Pancreas (tissue), 10 donors: ENCODE results near the gene SYNE3. TPM values are rescaled to one million over a fixed set of nuclear protein-coding genes. Genes with fewer than 3 reads are reported as not detected.

Experiments
- ATAC-seq, 4 donors: fragments of 200-7000 bp; cut with Tn5 transposase; one replicate each; pipeline versions ENCODE4 v1.8.0 to v1.9.1; 2020; ENCODE audit warnings: mild to moderate bottlenecking in 4 of 4, moderate library complexity in 4 of 4
- DNase-seq, 6 donors: peaks; one replicate each; pipeline ENCODE4 v3.0.0-alpha.2; 2020
- FAIRE-seq: peaks from 2 replicates; lab custom pipeline; 2012; peaks lifted over from hg19 to GRCh38; lab: Jason Lieb, UNC
- H3K27ac ChIP-seq, 4 donors: fragments of 200-600 bp; sonication (generic); 1 replicate in 3 of 4; 2 replicates in 1 of 4; pipeline versions ENCODE4 v1.5.0 to v1.8.0; 2020
- H3K27me3 ChIP-seq, 4 donors: fragments of 200-600 bp; one replicate each; pipeline ENCODE4 v1.8.0; 2021
- H3K36me3 ChIP-seq, 3 donors: fragments of 200-600 bp; sonication (generic) in 1 of 3; one replicate each; pipeline versions ENCODE4 v1.5.0 to v1.8.0; 2020 to 2021
- H3K4me1 ChIP-seq, 3 donors: fragments of 200-600 bp; one replicate each; pipeline ENCODE4 v1.8.0; 2021
- H3K4me3 ChIP-seq, 4 donors: fragments of 200-600 bp; sonication (generic) in 2 of 4; one replicate each; pipeline versions ENCODE4 v1.5.0 to v1.8.0; 2020 to 2021
- H3K9me3 ChIP-seq, 4 donors: fragments of 200-600 bp; one replicate each; pipeline ENCODE4 v1.8.0; 2021
- WGBS, 2 donors: extraction: QIAGEN DNeasy Blood & Tissue Kit; methylation state at CpG; one replicate each; pipeline ENCODE4 v1.1.7; 2013; 5-methylcytosine and 5-hydroxymethylcytosine counted together
- intact Hi-C, 3 donors: fragments of 100-400 bp; cut with DNase I; formaldehyde crosslinking; loops; one replicate each; pipeline versions ENCODE4 v1.11.1 to v1.14.2; 2022
- polyA plus RNA-seq, 2 donors: library from polyadenylated mRNA; stranded (reverse); fragments of 200-250 nt; gene quantifications; one replicate each; pipeline ENCODE4 v1.2.3, GENCODE V29; 2013
- total RNA-seq, 6 donors: library from RNA; stranded (reverse); fragmentation: NEBNext Ultra II Directional in 4 of 6; extraction: Animal tissue kit (Norgen Biotek cat#: 25700) in 4 of 6; gene quantifications; one replicate each; pipeline versions ENCODE4 v1.2.1 to v1.2.4, GENCODE V29; 2021 to 2023
- TF ChIP-seq, protein P1 (sequence below), 4 donors: fragments of 200-600 bp; sonication (generic) in 3 of 4; IDR thresholded peaks; one replicate each; pipeline versions ENCODE4 v1.5.0 to v1.8.0; 2021; ENCODE audit warnings: antibody characterized with exemption in 4 of 4
- donor health status: healthy with polysubstance abuse.
- donor health status: DM: no; HTN: no; CAD: no; lungs with moderate emphysema.
- donor health status: DM: no; HTN: no; CAD: no.
- donor health status: control.
- donor health status: control.
- donor health status: Bipolar disorder and iron deficiency.
- donor health status: DM: yes; HTN: yes; CAD: no.
- donor health status: DM: no; HTN: no; CAD: no.
- donor health status: DM: no; HTN: no; CAD: no.
- donor health status: DM: yes; HTN: yes; CAD: no.

SYNE3 gene, protein sequence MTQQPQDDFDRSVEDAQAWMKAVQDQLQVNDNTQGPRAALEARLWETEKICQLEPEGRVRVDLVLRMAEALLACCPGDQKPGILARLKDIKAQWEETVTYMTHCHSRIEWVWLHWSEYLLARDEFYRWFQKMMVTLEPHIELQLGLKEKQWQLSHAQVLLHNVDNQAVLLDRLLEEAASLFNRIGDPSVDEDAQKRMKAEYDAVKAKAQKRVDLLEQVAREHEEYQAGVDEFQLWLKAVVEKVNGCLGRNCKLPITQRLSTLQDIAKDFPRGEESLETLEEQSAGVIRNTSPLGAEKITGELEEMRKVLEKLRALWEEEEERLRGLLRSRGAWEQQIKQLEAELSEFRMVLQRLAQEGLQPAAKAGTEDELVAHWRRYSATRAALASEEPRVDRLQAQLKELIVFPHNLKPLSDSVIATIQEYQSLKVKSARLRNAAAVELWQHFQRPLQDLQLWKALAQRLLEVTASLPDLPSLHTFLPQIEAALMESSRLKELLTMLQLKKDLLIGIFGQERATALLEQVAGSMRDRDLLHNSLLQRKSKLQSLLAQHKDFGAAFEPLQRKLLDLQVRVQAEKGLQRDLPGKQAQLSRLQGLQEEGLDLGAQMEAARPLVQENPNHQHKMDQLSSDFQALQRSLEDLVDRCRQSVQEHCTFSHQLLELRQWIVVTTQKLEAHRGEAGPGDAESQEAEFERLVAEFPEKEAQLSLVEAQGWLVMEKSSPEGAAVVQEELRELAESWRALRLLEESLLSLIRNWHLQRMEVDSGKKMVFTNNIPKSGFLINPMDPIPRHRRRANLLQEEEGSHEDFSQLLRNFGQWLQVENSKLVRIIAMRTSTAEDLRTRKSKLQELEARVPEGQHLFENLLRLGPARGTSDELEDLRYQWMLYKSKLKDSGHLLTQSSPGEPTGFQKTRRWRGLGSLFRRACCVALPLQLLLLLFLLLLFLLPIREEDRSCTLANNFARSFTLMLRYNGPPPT
- total RNA-seq (1 to 10 TPM in 5 of 6 donors, under 1 TPM in 1; 0.98 to 4.5 (median 2.5) TPM), polyA plus RNA-seq (1 to 10 TPM in 1 of 2 donors, under 1 TPM in 1; 0.54 to 1.5 TPM)

DNA sequence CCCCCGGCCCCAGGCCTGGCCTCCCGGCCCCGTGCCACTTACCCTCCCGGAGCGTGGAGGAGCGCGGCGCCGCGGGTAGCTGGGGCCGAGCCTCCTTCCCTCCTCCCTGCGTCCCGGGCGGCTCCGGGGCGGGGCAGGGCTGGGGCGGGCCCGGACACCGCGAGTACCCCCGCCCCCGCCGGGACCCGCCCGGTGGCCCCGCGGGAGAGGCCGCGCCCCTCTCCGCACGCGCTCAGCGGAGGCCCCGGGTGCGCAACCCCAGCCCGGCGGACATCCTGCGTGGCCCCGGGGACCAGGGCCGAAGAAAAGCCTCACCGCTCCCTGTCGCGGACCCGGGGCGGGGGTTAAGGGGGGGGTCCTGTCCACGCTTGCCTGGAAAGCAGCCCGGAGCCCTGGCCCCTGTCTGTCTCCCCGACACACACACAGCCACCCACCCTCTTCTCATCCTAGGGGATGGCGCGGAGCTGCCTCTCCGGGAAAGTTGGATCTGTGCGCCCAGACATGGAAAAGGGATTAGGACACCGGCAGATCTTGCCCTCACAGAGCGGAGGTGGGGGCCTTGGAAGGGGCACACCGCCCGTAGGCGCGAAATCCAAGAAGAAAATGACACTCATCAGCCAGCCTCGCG is at the start of gene SYNE3:
Gene SYNE3 (minus strand): TSS at position 97 of the 628 bp plus-strand sequence. CDS start 40,829 bp downstream, outside the sequence.
- Histone ChIP-seq H3K36me3 (no peaks in the 10 kb centered on the region), H3K4me3 (peak within 1 kb of the TSS; percentile 44 to 69 (median 52)), H3K27me3 (no peaks in the 10 kb centered on the region), H3K4me1 (peaks cover 0 to 4% (median 0%) of the 10 kb centered on the region in 3 donors), H3K9me3 (no peaks in the 10 kb centered on the region), H3K27ac (peak within 1 kb of the TSS in 2 of 4 donors; percentile 12 to 50)
- ATAC-seq, result peak; percentile 58 to 84 (median 80)
- FAIRE-seq, result no peak
- DNase-seq, result peak in 3 of 6 donors; percentile 52 to 77 (median 76)
- TF ChIP-seq, protein P1, sequence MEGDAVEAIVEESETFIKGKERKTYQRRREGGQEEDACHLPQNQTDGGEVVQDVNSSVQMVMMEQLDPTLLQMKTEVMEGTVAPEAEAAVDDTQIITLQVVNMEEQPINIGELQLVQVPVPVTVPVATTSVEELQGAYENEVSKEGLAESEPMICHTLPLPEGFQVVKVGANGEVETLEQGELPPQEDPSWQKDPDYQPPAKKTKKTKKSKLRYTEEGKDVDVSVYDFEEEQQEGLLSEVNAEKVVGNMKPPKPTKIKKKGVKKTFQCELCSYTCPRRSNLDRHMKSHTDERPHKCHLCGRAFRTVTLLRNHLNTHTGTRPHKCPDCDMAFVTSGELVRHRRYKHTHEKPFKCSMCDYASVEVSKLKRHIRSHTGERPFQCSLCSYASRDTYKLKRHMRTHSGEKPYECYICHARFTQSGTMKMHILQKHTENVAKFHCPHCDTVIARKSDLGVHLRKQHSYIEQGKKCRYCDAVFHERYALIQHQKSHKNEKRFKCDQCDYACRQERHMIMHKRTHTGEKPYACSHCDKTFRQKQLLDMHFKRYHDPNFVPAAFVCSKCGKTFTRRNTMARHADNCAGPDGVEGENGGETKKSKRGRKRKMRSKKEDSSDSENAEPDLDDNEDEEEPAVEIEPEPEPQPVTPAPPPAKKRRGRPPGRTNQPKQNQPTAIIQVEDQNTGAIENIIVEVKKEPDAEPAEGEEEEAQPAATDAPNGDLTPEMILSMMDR (IDR thresholded peaks at IDR 0.05), result no peak
- 7 to 14% methylated on average over 31 to 60 of the region's 60 CpGs for WGBS, 2 donors
- intact Hi-C loops, result no loop called here

DNA sequence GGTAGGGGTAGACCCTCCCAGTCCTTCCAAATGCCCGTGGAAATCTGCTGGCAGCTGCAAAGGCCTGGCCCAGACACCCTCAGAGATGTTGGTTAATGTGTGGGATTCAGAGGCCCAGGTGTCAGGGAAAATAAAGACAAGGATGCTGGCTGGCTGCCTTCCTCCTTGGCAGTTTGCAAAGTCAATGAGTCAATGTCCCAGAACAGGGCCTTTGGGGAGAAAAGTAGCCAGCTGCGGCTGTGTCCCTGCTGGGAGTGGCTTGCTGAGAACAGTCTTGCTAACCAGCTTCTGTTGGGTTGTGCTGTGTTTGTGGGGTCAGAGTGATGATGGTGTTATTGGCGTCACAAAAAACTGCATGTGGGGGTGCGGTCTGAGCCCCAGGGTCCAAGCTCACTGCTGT is 47.6 kb upstream of the SYNE3 start:
- DNase-seq, result peak in 5 of 6 donors; percentile 43 to 83 (median 80)
- Histone ChIP-seq H3K36me3 (no peaks in the 10 kb centered on the region), H3K9me3 (no peaks in the 10 kb centered on the region), H3K4me3 (no peak overlapping the region), H3K4me1 (peaks cover 0 to 7% (median 3%) of the 10 kb centered on the region in 3 donors), H3K27ac (no peak overlapping the region), H3K27me3 (no peaks in the 10 kb centered on the region)
- peak; percentile 48 to 67 (median 60) for ATAC-seq
- 38 to 56% methylated on average over 4 of the region's 4 CpGs for WGBS, 2 donors
- no peak for FAIRE-seq
- TF ChIP-seq, protein P1 (IDR thresholded peaks at IDR 0.05), result no peak
- intact Hi-C loops, result loop anchor here in 2 of 3 donors (5.0 to 10.0 kb wide), 3 partner anchors 211 to 428 kb away; no protein-coding TSS in a partner anchor

DNA sequence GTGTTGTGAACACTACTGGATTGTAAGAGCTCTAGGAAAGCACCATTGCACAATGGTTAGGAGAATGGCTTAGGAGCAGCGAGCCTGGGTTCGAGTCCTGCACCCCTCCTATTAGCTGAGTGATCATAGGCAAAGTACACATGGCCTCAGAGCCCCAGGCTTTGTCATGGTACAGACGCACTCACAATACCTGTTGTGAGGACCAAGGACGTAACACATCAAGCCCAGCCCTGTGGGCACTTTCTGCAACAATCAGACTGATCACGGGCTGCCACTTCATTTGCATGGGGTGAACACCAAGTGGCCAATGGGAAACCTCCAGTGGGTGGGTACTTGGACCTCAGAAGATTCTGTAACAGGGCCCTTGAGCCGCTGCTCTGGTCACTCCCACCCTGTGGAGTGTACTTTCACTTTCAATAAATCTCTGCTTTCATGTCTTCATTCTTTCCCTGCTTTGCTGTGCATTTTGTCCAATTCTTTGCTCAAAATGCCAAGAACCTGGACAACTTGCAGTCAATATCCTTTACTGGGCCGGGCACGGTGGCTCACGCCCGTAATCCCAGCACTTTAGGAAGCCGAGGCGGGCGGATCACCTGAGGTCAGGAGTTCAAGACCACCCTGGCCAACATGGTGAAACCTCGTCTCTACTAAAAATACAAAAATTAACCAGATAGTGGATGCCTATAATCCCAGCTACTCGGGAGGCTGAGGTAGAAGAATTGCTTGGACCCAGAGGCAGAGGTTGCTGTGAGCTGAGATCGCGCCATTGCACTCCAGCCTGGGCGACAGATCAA is 46.6 kb upstream of the SYNE3 start:
- intact Hi-C loops, result loop anchor here in 2 of 3 donors (5.0 to 10.0 kb wide), 3 partner anchors 212 to 429 kb away; no protein-coding TSS in a partner anchor
- no peak overlapping the region for H3K27ac ChIP-seq
- FAIRE-seq (no peak), DNase-seq (no peak), ATAC-seq (no peak)
- H3K9me3 ChIP-seq, result no peaks in the 10 kb centered on the region
- WGBS, 2 donors, result 86 to 87% methylated on average over 18 of the region's 18 CpGs
- TF ChIP-seq, protein P1 (IDR thresholded peaks at IDR 0.05), result no peak
- H3K4me3 ChIP-seq, result no peak overlapping the region
- H3K36me3 ChIP-seq, result no peaks in the 10 kb centered on the region
- H3K27me3 ChIP-seq, result no peaks in the 10 kb centered on the region
- H3K4me1 ChIP-seq, result peaks cover 0 to 7% (median 3%) of the 10 kb centered on the region in 3 donors

DNA sequence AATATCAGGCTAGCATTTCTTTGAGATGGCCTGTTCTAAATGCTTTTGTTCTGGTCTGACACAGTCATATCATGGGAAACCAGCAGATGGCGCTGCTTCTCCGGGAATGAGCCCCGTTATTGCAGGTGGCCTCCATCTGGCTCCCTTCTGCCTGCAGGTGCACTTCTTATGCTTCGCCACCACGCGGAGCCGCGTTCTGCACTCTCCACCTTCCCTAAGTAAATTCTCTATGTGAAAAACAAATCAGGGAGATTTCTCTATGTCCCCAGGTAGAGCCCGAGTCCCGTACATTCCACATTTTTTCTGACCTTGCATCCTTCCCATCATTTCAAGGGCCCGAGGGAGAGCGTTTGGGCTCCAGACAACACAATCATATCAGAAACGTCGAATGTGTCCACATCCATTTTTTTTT is 44.6 kb upstream of the SYNE3 start:
- H3K36me3 ChIP-seq, result no peaks in the 10 kb centered on the region
- WGBS, 2 donors, result 2 to 3% methylated on average over 14 of the region's 14 CpGs
- intact Hi-C loops, result loop anchor here in 2 of 3 donors (5.0 to 10.0 kb wide), 3 partner anchors 214 to 431 kb away; no protein-coding TSS in a partner anchor
- peak; percentile 83 to 96 (median 94) for DNase-seq
- peak; percentile 87 to 98 (median 96) for ATAC-seq
- TF ChIP-seq, protein P1 (IDR thresholded peaks at IDR 0.05), result peak; percentile 97 to 99 (median 98)
- no peak overlapping the region for H3K4me3 ChIP-seq
- H3K4me1 ChIP-seq, result peaks cover 0 to 7% (median 0%) of the 10 kb centered on the region in 3 donors
- no peak for FAIRE-seq
- H3K27ac ChIP-seq, result no peak overlapping the region
- H3K9me3 ChIP-seq, result no peaks in the 10 kb centered on the region
- no peaks in the 10 kb centered on the region for H3K27me3 ChIP-seq
